HG02884 (cell line): ENCODE measurements around the gene SHISA7.
A peak's percentile ranks its signal among the peaks of the same experiment; 100 is the strongest.

ENCODE experiments used
- ATAC-seq: cut with Tn5 transposase; IDR thresholded peaks from one replicate; pipeline ENCODE4 v1.9.1; 2021; ENCODE audit warnings: mild to moderate bottlenecking, moderate library complexity; ENCODE audit not compliant: unreplicated experiment

The SHISA7 gene

DNA sequence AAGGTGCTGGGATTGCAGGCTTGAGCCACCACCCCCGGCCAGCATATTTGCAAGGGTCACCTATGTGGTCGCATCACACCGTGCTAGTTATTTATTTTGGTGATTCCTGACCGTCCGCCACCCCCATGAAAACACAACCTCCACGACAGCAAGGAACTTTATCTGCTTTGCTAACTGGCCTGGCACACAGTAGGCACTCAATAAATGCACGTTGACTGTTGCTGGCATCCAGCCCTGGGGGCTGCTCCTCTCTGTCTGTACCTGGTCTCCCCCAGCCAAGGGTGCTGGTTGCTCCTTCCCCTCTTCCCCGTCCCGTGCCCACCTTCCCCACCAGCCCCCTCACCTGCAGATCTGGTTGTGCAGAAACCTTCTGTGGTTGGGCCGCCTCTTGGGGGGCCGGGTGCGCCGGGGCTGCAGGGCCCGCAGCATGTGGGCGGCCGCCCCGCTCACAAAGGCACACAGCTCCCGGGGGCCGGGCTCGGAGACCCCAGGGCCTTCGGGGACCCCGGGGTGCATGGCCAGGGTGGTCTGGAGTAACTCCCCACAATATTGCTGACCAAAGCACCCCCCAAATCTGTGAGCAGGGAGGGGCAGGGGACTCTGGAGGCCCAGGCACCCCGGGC lies 21.1 kb upstream of the SHISA7 start:
- ATAC-seq = no peak

DNA sequence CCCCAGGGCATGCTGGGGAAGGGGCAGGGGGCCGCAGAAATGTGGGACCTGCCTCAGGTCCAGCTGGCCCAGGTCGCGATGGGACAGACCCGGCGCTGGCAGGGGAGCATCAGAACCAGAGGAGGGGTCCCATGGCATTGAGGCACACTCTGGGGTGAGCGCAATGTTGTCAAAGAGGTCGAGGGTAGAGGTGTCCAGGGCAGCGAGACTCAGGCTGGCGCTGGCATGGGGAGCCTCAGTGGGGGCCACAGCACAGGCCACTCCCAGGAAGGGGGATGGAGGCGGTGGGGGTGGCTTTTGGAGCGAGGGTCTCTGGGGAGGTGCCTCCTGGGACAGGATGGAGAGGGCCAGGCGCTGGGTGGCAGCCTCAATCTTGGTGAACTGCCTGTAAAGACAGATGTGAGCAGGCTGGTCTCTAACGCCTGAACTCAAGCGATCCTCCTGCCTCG lies 20.5 kb upstream of the SHISA7 start:
- ATAC-seq = no peak

DNA sequence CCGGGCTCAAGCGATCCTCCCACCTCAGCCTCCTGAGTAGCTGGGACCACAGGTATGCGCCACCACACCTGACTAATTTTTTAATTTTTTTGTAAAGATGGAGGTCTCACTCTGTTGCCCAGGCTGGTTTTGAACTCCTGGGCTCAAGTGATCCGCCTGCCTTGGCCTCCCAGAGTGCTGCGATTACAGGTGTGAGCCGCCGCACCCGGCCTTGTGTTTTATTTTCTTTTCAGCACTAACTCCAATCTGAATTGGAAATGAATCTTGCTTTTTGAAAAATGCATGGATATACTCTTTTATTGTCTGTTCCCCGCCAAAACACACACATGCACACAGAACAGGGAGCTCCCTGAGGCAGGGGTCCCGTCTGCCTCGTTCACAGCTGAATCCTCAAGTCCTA lies 19.6 kb upstream of the SHISA7 start:
- ATAC-seq = no peak

DNA sequence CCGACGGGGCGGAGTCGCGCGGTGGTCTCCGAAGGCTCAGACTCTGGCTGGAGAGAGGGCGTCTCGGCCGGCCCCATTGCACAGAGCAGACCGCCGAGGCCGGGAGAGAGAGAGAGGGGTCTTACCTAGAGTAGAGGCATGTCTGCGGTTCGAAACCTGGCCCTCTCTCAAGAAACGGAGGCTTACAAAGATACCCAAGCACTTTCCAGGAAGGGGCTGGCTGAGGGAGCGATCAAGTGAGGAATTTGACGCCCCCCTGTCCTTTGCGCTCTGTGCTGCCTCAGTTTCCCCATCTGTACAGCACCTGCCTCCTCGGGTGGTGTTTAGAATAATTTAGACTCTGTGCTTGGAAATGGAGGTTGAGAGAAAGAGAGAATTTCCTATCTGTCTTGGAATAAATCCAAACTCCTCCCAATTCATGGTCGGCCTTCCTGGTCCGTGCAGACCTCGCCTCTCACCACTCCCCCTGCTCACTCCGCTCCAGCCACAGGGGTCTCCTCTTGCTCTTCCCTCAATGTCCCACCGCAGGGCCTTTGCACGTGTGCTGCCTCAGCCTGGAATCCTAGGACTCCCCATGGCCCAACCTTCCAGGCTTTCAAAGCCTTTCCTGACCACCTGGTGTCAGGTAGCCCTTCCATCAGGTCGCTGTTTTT lies 19.0 kb upstream of the SHISA7 start:
- ATAC-seq = no peak

DNA sequence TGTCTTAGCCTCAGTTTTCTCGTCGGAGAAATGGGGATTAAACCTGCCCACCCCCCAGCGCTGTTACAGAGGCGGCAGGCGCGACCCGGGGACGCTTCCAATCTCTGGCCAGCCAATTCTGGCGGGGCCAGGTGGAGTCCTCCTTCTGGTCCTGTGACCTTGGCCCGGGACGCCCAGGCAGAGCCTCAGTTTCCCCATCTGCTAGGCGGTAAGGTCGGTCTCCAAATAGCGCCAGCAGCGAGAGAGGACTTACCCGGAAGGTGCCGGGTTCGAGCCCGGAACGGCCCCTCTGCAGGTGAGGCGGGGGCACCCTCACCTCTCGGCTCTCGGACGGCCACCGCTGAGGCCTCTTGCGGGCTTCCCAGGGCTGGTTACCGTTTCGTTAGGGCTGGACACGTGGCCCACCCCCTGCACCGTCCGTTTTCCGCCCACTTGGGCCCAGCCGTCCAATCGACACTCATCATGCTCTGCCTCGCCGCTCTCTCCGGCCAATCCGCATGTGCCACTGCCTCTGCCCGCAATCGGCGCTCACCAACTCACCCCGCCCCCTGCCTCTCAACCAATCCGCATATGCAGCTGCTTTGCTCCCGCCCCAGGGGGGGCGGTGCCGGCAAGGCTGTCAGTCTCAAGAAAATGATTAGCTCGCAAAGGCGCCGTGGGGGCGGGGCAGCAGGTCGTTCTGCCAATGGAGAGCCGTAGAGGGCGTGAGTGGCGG lies 18.3 kb upstream of the SHISA7 start, which contains the start of gene ISOC2:
ISOC2 (minus strand) TSS at position 384 of the 715 bp plus-strand sequence. CDS start 5,156 bp downstream, outside the sequence.
- ATAC-seq = peak; percentile 85

DNA sequence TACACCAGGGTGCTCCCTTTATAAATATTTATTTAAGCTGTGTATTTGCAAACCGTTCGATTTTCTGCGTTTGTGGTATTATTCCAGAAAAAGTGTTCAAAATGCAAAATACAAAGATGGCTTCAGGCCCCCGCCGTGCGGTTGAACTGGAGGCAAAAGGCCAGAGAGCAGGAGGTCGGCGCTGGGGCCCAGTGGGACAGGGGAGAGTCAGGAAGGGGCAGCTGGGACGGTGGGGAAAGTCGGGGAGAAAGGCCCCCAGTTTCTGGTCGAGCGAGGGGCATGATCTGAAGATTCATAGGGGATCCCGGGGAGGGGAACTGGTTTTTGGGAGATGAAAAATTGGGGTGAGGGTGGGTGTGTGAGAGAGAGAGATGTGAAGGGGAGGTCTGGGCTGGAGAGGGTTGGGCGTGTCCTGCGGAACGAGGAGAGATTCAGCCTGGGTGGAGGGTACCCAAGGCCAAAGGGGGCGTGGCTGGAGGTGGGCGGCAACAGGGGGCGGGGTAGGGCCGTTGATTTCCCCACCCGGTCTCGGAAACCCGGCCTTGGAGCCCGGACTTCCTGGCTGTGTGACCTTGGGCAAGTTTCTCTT lies 17.7 kb upstream of the SHISA7 start:
- no peak for ATAC-seq

DNA sequence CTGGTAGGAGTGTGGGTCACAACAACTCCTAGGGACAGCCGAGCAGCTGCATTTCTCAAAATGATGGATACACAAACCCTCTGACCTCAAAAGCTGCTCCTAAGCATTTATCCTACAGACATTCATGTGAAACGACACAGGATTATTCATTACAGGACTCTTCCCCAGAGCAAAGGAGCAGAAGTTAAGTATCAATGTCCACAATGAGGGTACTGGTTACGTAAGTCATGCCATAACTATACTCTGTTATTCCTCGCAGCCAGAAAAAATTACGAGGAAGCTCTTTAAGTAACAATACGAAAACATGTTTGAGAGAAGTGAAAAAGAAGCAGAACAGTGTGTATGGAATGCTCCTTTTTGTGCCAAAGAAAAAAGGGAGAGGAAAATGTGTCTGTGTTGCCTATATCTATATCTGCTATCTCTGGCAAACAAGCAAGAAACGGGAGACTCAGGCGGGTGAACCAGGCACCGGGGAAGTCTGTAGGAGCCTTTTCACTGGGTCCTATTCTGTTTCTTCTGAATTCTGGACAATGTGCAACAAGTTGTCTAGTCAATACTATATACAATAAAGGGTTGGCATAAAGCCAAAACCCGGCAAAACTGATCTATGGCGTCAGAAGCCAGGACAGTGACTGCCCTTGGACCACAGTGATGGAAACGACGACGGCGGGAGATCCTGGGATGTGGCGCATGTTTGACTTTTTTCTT lies 17.0 kb upstream of the SHISA7 start:
- no peak for ATAC-seq

DNA sequence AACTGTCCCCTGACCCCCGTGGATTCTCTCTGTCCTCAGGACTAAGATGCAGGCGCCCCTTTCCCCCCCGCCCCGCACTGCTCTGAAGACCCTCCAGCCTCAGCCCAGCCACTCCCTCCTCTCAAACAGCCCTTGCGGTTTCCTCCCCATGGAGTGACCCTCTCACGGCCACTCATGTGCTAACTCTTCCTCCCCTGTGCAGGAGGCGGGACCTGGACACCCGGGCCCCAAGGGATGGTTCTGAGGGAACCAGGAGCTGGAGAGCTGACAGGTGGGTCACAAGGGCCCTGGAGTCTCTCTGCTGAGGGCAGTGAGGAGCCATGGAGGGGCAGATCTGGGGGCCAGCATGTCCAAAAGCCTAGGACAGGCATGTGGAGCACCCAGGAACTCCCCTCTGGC lies 16.4 kb upstream of the SHISA7 start:
- no peak for ATAC-seq

DNA sequence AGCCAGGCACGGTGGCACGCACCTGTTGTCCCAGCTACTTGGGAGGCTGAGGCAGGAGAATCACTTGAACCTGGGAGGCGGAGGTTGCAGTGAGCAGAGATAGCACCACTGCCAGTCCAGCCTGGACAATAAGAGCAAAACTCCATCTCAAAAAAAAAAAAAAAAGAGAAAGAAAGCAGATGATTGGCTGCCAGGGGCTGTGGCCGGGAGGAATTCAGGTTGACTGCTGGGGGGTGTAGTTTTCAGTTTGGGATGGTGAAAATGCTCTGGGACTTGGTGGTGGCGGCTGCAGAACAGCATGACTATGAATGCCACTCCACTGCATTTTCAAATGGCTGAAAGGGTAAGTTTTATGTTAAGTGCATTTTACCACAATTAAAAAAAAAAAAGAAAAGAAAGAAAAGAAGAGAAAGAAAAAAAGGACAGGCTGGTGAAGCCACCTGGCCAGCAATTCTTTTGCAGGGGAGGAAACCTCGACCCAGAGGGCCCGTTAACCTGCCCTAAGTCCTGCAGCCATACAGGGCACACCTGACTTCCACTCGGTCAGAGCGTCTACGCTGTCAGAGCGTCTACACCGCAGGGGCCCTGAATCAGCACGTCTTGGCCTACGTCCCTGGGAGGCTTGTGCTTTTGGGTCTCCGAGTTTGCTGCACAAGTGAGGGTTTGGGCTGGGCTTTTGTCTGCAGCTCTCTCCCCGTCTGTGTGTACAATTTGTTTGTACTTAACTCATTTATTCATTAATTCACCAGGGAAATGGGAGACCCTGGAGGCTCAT lies 14.8 kb upstream of the SHISA7 start:
- no peak for ATAC-seq

DNA sequence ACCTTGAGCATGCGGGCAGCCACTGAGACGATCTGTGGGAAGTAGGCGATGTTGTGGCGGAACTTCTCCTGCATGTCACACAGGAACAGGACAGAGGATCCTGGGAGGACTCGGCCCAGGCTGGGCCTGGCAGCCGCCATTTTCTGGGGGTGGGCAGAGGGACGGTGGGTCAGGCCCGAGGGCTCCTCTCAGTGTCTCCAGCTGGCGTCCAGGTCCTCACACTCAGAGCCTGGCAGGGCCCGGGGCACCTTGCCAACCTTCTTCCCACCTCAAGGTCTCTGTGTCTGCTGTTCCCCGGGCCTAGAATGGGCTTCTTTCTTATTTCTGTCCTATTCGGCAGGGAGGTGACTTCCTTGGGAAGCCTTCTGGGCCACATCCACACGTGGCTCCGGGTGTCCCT lies 13.2 kb upstream of the SHISA7 start:
- ATAC-seq = no peak

DNA sequence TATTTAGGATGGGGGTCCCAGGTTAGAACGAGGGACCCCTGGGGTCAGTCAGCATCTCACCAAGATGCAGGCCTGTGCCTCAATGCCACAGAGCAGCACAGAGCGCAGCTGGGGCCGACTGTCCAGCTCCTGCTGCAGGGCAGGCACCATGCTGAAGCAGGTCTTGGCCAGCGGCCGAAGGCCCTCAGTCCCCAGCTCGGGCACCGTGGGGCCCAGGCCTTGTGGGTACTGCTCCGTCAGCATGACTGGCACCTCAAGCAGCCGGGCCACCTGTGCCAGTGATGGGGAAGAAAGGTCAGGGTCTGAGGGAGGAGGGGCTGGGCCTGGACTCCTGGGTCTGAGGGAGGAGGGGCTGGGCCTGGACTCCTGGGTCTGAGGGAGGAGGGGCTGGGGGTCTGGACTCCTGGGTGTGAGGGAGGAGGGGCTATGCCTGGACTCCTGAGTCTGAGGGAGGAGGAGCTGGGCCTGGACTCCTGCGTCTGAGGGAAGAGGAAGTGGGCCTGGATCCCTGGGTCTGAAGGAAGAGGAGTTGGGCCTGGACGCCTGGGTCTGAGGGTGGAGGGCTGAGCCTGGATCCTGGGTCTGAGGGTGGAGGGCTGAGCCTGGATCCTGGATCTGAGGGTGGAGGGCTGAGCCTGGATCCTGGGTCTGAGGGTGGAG lies 12.6 kb upstream of the SHISA7 start:
- ATAC-seq = no peak

DNA sequence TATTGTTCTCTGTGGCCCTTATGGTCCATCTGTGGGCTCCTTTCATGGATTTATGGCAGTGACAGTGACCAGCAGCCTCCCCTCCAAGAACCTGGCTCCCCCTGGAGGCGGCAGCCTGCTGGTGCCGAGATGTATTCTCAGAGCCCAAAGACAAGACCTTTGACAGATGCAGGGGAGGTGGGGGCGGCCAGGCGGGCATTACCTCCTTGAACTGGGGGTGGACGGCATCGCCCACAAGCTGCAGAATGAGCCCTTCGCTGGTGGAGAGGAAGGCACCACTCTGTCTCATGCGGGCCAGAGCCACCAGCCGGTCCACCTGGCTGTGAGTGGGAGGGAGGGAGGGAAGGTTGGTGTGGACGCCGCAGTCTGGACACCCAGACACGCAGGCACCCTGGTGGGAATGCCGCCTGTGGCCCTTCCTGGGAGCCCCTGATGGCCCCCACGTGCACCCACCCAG lies 11.7 kb upstream of the SHISA7 start:
- no peak for ATAC-seq

DNA sequence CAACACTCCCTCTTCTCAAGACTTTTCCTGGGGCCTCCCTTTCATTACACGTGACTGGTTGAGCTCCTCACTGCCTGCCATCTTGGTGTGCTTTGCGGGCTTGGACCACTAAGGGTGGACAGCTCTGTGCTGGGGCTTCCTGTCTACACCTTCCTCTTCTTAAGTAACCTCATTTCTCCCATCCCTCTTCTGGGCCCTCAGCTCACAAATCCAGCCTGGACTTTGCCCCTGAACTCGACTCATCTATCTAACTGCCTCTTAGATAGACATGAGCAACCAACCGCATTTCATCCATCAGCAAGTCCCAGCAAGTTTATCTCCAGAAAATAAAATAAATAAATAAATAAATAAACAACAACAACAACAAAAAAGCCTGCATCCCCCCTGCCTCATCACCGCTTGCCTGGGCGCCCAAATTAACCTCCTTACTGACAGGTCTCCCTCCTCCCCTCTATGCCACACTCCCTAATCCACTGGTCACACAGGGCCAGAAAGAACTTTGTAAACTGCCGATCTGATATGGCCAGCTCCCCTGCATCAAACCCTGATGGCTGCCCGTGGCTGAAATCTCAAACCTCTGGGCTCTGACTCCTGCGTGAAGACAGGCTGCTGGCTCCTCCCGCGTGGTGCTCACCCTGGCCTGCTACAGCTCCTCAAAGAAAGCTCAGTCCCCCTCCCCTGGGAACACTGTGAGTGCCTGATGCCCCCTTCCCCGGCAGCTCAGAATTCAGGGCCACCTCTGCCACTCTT lies 10.6 kb upstream of the SHISA7 start:
- ATAC-seq = no peak

DNA sequence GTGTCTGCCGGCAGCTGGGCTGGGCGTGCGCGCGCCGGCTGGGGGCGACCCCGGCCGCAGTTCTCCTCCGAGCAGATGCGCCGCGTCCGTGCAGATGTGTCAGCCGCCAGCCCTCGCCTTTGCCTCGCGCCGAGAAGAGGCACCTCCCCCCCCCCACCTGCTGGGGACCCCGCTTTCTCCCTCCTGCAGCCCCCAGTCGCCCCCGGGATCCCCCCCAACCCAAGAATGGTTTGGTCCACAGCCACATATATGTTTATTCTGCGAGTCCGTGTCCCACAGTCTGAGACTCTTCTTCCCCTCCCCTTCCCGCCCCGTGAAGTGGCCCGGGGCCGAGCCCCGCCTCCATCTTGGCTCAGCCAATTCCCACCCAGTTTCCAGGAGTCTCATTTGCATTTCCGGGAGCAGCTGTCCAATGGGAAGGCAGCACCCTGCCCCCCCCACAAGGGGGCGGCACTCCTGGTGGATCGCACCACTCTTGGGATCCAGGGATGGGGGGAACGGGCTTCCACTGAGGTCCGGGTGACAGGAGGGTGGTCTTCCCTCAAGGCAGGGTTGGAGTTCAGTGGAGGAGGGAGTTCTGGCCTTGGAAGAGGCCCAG lies 9.7 kb upstream of the SHISA7 start:
- no peak for ATAC-seq

DNA sequence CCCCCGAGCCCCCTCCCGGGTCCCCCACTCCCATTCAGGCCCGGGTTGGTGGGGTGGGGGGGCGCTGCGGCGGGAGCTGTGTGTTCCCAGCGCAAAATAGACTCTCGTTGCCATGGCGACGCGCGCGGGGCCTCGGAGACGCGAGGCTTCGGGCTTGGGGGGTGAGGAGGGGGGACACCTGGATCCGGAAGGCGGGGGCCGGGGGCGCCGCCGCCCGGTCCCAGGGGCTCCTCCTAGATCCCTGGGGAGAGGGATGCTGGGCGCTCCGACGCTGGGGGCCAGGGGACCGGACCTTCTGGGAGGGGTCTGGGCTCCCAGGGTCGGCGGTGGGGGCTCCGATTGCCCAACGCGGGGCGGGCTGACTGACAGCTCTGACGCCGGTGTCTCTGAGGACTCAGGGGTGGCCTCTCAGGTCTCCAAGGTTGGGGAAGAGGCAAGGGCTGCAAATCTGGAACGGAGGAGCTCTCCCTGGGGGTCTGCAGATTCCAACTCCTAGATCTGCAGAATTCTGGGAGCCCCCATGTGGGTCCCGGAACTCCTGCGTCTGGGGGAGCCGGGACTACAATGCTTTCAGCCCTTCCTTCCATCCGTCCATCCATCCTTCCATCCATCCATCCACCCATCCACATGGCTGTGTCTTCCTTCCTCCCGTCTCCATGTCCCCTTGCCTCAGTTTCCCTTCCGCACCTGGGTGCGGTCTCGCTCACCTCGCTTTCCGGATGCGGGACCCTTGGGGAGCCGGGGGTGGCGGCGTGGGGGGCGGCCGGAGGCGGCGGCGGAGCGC lies 9.1 kb upstream of the SHISA7 start:
- no peak for ATAC-seq

DNA sequence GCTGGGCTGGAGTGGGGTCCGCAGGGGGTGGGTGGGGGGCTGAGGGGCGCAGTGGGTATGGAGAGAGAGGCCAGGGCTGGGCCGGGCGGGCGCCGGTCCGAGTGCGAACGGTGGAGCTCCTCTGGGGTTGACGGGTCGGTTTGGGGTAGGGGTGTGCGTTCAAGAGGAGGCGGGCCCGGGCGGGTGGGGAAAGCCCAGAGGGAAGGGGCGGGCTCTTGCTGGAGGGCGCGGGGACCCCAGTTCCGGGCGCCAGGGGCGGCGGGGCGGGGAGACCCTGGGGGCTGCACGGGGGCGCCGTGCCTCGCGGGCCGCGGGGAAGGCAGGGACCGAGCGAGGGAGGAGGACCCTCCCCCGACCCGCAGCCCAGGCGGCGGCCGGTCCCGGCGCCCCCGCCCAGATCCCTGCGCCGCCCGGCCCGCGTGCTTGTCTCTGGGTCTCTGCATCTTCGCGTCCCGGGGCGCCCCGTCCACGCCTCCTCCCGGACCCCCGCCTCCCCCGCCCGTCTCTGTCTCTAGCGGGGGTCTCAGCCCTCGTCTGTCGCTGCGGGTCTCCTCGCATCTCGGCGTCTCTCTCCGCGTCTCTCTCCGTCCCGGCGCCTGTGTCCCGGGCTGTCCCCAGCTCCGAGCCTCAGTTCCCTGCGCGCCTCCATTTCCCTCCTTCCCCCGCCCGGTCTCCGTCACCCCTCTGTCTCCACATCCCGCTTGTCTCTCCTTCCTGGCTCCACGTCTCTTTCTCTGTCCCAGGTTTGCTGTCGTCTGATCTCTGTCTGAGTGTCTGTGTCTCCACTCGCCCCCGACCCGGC lies 8.3 kb upstream of the SHISA7 start:
- no peak for ATAC-seq

DNA sequence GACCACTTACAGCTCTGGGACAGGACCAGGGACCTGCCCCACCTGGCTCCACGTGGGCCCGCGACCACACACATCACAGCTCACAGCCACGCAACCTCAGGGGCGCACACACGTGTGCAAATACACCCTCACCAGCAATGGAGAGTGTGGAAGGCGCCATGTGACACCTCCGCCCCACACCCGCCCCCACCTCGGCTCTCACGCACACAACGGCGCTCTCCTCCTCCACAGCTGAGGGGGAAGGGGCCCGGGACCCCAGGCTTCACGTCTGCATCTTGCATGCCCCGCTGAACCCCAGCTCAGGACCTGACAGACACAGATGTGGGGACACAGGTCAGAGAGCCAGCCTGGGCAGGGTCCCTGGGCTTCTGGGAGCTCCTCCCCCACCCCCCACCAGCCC lies 6.4 kb upstream of the SHISA7 start:
- no peak for ATAC-seq
